Measurements from ENCODE around the gene ARL6IP1.

The ARL6IP1 gene

GRCh38 chr16:18839555-18839954 lies 38.2 kb upstream of the ARL6IP1 start:
- DNase-seq (ENCODE audit: low spot score), result no peak
- Histone ChIP-seq H3K36me3 (ENCODE audit: low read depth) (peaks cover 94% of the 10 kb centered on the region), H3K9me3 (ENCODE audit: severe bottlenecking) (no peaks in the 10 kb centered on the region), H3K4me1 (ENCODE audit: insufficient read depth, poor library complexity, severe bottlenecking) (peaks cover 13% of the 10 kb centered on the region), H3K4me3 (ENCODE audit: severe bottlenecking) (no peak overlapping the region), H3K27me3 (ENCODE audit: insufficient read depth, poor library complexity, severe bottlenecking) (no peaks in the 10 kb centered on the region), H3K27ac (ENCODE audit: poor library complexity, severe bottlenecking) (no peak overlapping the region)
- TF ChIP-seq CTCF (IDR thresholded peaks at IDR 0.05; ENCODE audit: poor library complexity, severe bottlenecking), result no peak
- ATAC-seq (ENCODE audit: low read depth), result peak; percentile 97

GRCh38 chr16:18836702-18837101 lies 35.4 kb upstream of the ARL6IP1 start:
- DNase-seq (ENCODE audit: low spot score), result no peak
- H3K27me3 ChIP-seq (ENCODE audit: insufficient read depth, poor library complexity, severe bottlenecking), result no peaks in the 10 kb centered on the region
- H3K9me3 ChIP-seq (ENCODE audit: severe bottlenecking), result no peaks in the 10 kb centered on the region
- no peak for TF ChIP-seq CTCF (IDR thresholded peaks at IDR 0.05; ENCODE audit: poor library complexity, severe bottlenecking)
- peaks cover 98% of the 10 kb centered on the region for H3K36me3 ChIP-seq (ENCODE audit: low read depth)
- peaks cover 13% of the 10 kb centered on the region for H3K4me1 ChIP-seq (ENCODE audit: insufficient read depth, poor library complexity, severe bottlenecking)
- no peak overlapping the region for H3K4me3 ChIP-seq (ENCODE audit: severe bottlenecking)
- no peak overlapping the region for H3K27ac ChIP-seq (ENCODE audit: poor library complexity, severe bottlenecking)
- no peak for ATAC-seq (ENCODE audit: low read depth)

GRCh38 chr16:18834864-18835263 lies 33.5 kb upstream of the ARL6IP1 start:
- H3K9me3 ChIP-seq (ENCODE audit: severe bottlenecking), result no peaks in the 10 kb centered on the region
- H3K4me1 ChIP-seq (ENCODE audit: insufficient read depth, poor library complexity, severe bottlenecking), result peaks cover 7% of the 10 kb centered on the region
- H3K4me3 ChIP-seq (ENCODE audit: severe bottlenecking), result no peak overlapping the region
- H3K27me3 ChIP-seq (ENCODE audit: insufficient read depth, poor library complexity, severe bottlenecking), result no peaks in the 10 kb centered on the region
- H3K36me3 ChIP-seq (ENCODE audit: low read depth), result peaks cover 100% of the 10 kb centered on the region
- H3K27ac ChIP-seq (ENCODE audit: poor library complexity, severe bottlenecking), result no peak overlapping the region
- no peak for DNase-seq (ENCODE audit: low spot score)
- TF ChIP-seq CTCF (IDR thresholded peaks at IDR 0.05; ENCODE audit: poor library complexity, severe bottlenecking), result no peak
- ATAC-seq (ENCODE audit: low read depth), result no peak

GRCh38 chr16:18833707-18834505 lies 32.6 kb upstream of the ARL6IP1 start:
- no peaks in the 10 kb centered on the region for H3K4me1 ChIP-seq (ENCODE audit: insufficient read depth, poor library complexity, severe bottlenecking)
- no peak overlapping the region for H3K4me3 ChIP-seq (ENCODE audit: severe bottlenecking)
- DNase-seq (ENCODE audit: low spot score) (no peak), ATAC-seq (ENCODE audit: low read depth) (no peak)
- H3K36me3 ChIP-seq (ENCODE audit: low read depth), result peaks cover 100% of the 10 kb centered on the region
- no peak for TF ChIP-seq CTCF (IDR thresholded peaks at IDR 0.05; ENCODE audit: poor library complexity, severe bottlenecking)
- H3K9me3 ChIP-seq (ENCODE audit: severe bottlenecking), result no peaks in the 10 kb centered on the region
- H3K27me3 ChIP-seq (ENCODE audit: insufficient read depth, poor library complexity, severe bottlenecking), result no peaks in the 10 kb centered on the region
- no peak overlapping the region for H3K27ac ChIP-seq (ENCODE audit: poor library complexity, severe bottlenecking)

- no peaks in the 10 kb centered on the region for H3K4me1 ChIP-seq (ENCODE audit: insufficient read depth, poor library complexity, severe bottlenecking)
- TF ChIP-seq CTCF (IDR thresholded peaks at IDR 0.05; ENCODE audit: poor library complexity, severe bottlenecking), result no peak
- H3K27ac ChIP-seq (ENCODE audit: poor library complexity, severe bottlenecking), result no peak overlapping the region
- no peaks in the 10 kb centered on the region for H3K9me3 ChIP-seq (ENCODE audit: severe bottlenecking)
- ATAC-seq (ENCODE audit: low read depth) (no peak), DNase-seq (ENCODE audit: low spot score) (no peak)
- peaks cover 100% of the 10 kb centered on the region for H3K36me3 ChIP-seq (ENCODE audit: low read depth)
- H3K27me3 ChIP-seq (ENCODE audit: insufficient read depth, poor library complexity, severe bottlenecking), result no peaks in the 10 kb centered on the region
- H3K4me3 ChIP-seq (ENCODE audit: severe bottlenecking), result no peak overlapping the region
Observed at GRCh38 chr16:18832613-18833012, 31.3 kb upstream of the ARL6IP1 start.
